HG02973 (cell line): Measurements from ENCODE around the gene ALDOB.

ENCODE experiments used
- ATAC-seq: cut with Tn5 transposase; IDR thresholded peaks from one replicate; pipeline ENCODE4 v1.9.1; 2021; ENCODE audit warnings: moderate library complexity; ENCODE audit not compliant: unreplicated experiment

Gene ALDOB

DNA sequence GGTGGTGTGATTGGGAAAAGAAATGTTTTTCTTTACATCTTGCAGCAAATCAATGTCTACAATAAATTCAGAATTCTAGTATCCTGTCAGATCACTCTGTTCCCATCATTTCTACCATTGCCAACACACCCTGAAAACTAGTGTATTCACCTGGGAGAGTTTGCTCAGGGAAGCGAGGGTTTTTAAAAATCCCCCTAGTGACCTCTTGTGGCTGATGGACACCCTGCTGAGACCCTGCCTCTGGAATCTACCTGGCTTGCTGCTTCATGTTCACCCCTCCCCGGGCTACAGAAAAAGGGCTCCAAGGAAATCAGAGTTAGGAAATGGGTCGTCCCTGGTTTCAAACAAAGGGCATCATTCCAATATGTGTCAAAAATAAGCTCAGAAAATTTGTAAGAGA is 21.4 kb upstream of the ALDOB start:
- ATAC-seq, result no peak

DNA sequence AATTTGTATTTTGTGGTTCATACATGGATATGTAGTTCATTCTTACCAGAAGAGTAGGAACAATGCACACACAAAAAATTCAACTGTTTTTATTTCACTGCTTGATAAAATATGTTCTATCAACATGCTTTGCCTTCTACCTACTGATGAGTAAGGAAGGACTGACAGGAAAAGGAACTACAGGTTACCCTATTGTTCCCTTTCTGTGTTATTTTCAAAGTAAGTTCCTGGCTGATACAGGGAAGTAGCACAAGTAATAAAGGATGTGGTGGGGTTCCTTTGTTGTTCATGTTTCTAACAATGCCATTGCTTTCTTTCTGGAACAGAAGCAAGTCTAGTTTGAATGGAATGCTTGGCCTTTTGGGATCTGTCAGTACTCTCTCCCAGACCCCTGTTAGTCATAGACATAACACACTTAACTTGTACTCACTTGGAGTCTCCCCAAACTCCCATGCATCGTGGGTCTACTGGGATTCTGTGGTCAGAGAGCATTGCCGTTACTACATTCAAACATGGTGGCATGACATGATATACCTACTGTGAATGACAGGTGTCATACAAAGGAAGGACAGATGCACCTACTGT is 20.2 kb upstream of the ALDOB start:
- no peak for ATAC-seq

DNA sequence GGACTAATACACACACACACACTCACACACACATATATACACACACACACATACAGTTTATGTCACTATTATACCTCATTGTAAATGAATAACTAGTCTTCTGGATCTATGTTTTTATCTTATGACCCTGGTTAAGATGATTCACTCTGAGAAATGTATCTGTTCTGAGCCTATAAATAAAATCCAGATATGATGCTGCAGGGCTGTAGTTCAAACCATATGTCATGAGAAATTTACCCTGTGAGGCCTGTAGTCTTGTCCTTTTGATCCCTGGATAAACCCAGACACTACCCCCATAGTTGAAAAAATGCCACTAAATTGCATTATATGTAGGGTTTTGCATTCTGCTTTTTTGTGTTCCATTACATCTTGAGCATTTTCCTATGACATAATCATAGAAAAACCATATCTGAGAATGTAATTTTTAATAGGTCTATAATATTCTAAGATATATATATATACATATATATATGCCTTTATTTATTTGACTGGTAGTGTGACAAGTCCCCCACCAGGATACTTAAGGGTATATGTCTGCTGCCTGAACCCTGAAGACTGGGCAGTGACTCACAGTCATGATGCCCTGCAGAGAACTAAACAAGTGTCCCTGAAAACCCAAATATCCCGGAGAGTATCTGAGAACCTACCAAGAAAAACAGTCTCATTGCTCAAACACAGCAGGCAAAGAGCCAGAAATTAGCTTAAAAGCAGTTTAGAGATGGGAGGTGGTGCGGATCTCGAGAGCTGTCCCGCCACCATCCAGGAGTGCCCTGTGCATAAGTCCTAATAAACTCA is 18.4 kb upstream of the ALDOB start:
- no peak for ATAC-seq

DNA sequence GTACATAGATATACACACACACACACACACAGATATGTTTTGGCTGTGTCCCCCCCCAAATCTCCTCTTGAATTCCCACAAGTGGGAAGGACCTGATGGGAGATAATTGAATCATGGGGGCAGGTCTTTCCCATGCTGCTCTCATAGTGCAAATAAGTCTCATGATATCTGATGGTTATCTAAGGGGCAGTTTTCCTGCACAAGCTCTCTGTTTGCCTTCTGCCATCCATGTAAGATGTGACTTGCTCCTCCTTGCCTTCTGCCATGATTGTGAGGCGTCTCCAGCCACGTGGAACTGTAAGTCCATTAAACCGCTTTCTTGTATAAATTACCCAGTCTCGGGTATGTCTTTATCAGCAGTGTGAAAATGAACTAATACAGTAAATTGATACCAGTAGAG is 15.9 kb upstream of the ALDOB start:
- ATAC-seq, result no peak

- ATAC-seq, result no peak
These were observed 15.4 kb upstream of the ALDOB start for GRCh38 chr9:101450931-101451330.

- peak; percentile 93 for ATAC-seq
These were observed 13.6 kb upstream of the ALDOB start for GRCh38 chr9:101449071-101449721.

- ATAC-seq, result no peak
These were observed 13.1 kb upstream of the ALDOB start for GRCh38 chr9:101448680-101449070.

- no peak for ATAC-seq
These were observed 11.2 kb upstream of the ALDOB start for GRCh38 chr9:101446732-101447131.

DNA sequence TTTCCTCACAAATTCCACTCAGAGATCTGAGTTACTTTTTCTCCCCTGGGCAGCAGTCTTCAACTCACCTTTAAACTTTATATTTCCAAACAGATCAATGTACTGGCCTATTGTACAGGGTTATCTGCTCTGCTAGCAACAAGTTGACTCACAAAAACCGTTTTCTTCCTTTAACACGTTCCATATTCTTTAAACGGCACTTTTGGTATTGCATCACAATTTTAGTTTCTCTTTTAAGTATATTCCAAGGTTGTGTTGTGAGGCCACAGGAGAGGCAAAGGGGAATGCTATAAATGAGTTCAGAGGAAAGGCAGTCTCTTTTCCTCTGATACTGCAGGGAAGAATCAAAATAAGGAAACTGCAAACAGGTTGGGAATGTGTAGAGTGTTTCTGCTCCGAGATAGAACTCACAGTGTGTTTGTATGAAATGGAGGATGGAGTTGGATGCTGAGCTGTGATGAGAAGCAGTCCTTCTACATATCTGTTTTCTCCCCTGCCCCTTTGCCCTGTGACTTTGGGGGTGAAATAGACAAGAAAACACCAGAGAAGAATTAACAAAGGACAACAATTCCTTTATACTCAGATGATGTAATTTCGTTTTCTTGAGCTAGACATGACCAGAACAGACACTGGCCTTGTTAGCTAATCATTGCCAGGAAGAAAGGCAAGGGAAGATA is 9.9 kb upstream of the ALDOB start:
- ATAC-seq, result no peak

GRCh38 chr9:101443364-101443771 is 7.8 kb upstream of the ALDOB start:
- no peak for ATAC-seq

DNA sequence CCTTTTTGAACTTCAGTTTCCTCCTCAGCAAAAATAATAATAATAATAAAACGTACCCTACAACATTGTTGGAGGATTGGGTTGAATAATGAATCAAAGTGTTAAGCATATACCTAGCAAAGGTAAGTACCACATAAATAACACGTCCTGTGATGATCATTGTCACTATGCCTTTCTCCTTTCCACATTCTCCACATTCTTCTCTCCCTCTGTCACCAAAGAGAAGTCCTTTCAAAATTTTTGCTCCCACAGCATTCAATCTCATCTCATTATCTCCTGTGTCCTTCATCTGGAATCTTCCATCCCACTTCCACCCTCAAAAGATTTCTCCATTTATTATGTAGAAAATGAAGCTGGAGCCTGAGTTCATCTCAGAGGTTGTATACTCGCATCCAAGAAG is 7.2 kb upstream of the ALDOB start:
- ATAC-seq, result no peak

DNA sequence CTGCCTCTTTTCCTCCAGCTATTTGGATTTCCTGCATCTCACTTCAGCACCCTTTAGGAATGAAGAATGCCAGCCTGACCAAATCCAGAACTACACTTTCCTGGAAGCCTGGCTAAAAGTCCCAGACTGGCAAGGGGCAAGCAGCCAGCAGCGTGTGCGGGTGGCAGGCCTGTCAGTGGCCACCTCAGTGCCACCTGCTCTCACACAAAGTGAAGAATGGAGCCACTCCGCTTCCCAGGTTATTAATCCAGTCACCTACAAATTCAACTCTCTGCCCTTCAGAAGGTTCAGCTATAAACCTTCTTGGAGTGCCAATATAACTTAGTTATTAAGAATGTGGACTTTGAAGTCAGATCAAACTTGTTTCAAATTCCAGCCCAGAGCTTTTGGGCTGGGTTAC is 6.7 kb upstream of the ALDOB start:
- ATAC-seq, result no peak

DNA sequence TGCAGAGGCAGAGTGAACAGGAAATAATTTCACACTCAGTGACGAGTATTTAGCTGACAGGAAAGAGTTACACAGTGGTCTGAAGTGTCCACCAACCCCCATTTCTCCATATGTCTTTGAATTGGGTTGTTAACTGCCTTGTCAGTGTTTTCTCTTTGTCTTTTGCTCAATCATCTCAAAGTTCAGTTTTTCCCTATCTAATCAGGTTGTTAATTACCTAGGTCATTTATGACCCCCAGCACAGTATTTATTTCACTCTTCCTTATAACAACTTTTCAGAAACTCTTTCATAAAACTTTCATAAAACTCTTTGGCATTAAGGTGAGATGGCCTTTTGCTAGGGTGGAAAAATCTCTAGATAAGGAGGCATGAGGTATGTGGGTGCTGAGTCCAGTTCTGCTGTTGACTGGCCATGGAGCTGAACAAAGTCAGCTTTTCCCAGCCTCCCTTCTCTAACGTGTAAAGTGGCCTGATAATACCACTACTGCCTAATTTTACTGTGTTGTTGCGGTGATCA is 5.2 kb upstream of the ALDOB start:
- no peak for ATAC-seq

DNA sequence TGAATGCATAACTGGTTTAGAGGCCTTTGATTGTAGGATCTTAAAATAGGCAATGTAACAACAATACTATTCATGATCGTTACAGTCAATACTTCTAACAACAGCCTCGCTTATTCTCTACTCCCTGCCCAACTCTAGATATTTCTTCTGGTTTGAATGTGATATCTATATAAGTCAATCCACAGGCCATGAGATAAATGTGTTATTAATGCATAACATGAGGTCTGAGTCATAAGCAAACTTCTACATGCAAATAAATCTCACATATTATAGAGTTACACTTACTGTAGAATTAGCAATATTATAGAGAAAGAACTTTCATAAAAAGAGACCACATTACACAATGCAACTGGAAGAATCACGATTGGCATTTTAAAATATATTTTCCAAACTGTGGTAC is 2.9 kb upstream of the ALDOB start:
- ATAC-seq, result no peak

DNA sequence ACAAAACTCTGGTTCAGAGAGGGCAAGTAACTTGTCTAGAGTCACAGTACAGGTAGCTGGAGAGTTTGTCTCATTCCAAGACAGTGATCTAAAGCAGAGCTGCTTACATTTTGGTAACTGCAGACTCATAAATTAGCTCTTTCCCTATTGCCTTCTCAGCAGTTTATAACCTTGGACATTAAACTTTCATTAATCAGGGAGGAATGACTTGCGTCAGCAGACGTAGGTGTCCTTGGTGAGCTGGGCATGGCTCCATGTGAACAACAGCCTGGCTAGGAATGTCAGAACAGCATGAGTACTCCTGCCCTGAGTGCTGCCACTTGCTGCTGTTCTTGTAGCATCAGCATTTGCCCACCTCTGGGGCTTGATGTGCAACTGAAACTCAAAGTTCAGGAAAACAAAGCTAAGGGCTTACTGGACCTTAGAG is 2.2 kb upstream of the ALDOB start:
- ATAC-seq, result no peak

DNA sequence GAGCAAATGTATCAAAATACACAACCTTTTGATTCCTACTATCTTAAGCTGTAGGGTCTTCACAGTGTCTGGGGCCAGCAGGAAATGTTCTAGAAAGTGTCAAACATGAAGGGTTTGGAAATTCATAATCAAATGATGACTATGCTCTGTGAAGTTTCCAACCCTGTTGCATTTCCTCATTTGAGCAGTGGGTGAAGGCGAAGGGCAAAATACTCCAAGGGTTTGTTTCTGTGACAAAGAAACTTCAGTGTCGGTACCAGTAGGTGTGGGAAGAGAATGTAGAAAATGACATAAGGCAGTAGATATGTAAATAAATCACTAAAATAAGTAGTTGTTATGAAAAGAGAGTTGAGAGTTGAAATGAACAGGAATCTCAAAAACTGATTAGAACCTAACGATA is 576 bp downstream of the ALDOB start:
- ATAC-seq, result no peak

GRCh38 chr9:101433229-101433628 is 2.3 kb downstream of the ALDOB start:
- ATAC-seq, result no peak

DNA sequence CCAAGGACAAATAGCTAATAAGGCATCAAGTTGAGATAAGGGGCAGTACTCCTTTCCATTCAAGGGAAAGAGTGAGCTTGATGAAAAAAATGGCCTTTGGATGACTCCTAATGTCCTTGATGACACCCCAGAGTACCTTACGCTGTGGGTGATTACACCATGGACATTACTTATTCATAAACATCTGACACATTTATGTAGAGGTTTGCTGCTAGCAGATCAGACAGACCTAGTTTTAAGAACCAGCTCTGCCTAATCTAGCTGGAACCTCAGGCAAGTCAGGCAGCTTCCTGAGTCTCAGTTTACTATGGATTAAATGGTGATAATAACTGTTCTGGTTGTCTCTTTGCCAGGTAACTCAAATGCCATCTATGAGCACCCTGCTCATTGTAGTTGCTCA is 2.8 kb downstream of the ALDOB start:
- no peak for ATAC-seq

DNA sequence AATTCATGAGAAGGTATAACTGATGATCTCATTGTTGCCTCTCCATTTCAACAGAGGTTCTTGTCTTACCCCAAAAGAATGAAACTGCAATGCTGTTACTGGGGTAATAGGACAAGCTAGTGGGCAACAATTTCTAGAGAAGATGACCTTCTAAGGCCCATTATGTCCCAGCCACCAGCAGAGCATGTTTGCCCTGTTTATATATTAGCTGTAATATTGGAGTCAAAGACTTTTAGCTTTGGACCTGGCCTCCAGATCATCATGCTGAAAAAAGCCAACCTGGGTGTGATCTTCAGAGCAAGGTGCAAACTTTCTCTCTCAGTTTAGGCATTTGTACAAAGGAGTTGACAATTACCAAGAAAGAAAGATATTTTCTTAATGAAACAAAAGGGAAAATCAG is 3.4 kb downstream of the ALDOB start:
- ATAC-seq, result no peak

DNA sequence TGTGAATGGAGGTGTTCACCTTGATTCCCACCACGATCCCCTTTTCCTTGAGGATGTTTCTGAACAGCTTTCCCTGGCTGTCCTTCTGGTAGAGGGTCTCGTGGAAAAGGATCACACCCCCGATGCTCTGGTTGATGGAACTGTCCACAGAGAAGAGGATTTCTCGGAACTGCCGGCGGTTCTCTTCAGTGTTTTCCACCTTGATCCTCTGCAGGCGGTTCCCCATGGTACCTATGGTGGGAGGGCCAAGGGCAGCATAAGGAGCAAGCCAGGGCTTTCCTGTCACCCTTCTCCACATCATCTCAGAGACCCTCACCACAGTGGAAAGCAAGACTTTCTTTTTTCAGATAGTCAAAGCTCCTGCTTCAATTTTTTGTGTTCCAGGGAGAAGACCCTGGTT is 5.8 kb downstream of the ALDOB start:
- no peak for ATAC-seq

GRCh38 chr9:101428909-101429308 is 6.7 kb downstream of the ALDOB start:
- ATAC-seq, result no peak
